Karpas-422 (cell line): ENCODE measurements around the gene ZFAND2B. TPM values are rescaled to one million over a fixed set of nuclear protein-coding genes. Genes with fewer than 3 reads are reported as not detected.

Experiments
- DNase-seq: peaks from one replicate; pipeline ENCODE4 v3.0.0-alpha.2; 2015
- H2AFZ ChIP-seq: fragments of 200-600 bp; sonication (generic); 2 replicates; pipeline ENCODE4 v1.6.1; 2014; ENCODE audit warnings: antibody characterized with exemption, low read length, mixed read lengths
- H3K27ac ChIP-seq: fragments of 200-600 bp; sonication (generic); 2 replicates; pipeline ENCODE4 v1.5.1; 2014; ENCODE audit warnings: mild to moderate bottlenecking, low read length, moderate library complexity
- H3K27me3 ChIP-seq: fragments of 200-600 bp; sonication (generic); 2 replicates; pipeline ENCODE4 v1.6.1; 2014; ENCODE audit warnings: low read length, mixed read lengths
- H3K36me3 ChIP-seq: fragments of 200-600 bp; sonication (generic); 2 replicates; pipeline ENCODE4 v1.6.1; 2014; ENCODE audit warnings: low read length, mixed read lengths; ENCODE audit not compliant: insufficient read depth
- H3K4me1 ChIP-seq: fragments of 200-600 bp; sonication (generic); 2 replicates; pipeline ENCODE4 v1.6.1; 2014; ENCODE audit warnings: mild to moderate bottlenecking, low read length, mixed read lengths
- H3K4me2 ChIP-seq: fragments of 200-600 bp; sonication (generic); 2 replicates; pipeline ENCODE4 v1.6.1; 2014; ENCODE audit warnings: low read length, low read depth, mild to moderate bottlenecking; ENCODE audit not compliant: poor library complexity, severe bottlenecking
- H3K4me3 ChIP-seq: fragments of 200-600 bp; sonication (generic); 2 replicates; pipeline ENCODE4 v1.5.1; 2014; ENCODE audit warnings: mild to moderate bottlenecking, antibody characterized with exemption, low read length, mixed read lengths
- H3K79me2 ChIP-seq: fragments of 200-600 bp; sonication (generic); 2 replicates; pipeline ENCODE4 v1.6.1; 2014; ENCODE audit warnings: mild to moderate bottlenecking, low read length, mixed read lengths
- H3K9ac ChIP-seq: fragments of 200-600 bp; sonication (generic); 2 replicates; pipeline ENCODE4 v1.6.0; 2014; ENCODE audit warnings: low read length
- H3K9me2 ChIP-seq: fragments of 200-600 bp; sonication (generic), shearing (Covaris generic); replicated peaks from 2 replicates; pipeline ENCODE4 v1.6.0; 2014; ENCODE audit warnings: mild to moderate bottlenecking, low read length, moderate library complexity; ENCODE audit not compliant: insufficient read depth
- H3K9me3 ChIP-seq: fragments of 300-700, 200-600 bp; sonication (generic); 2 replicates; pipeline ENCODE4 v1.6.1; 2014; ENCODE audit warnings: low read length, mixed read lengths
- H4K20me1 ChIP-seq: fragments of 200-600 bp; sonication (generic); 2 replicates; pipeline ENCODE4 v1.6.1; 2014; ENCODE audit warnings: mild to moderate bottlenecking, antibody characterized with exemption, low read length, low read depth; ENCODE audit not compliant: insufficient read depth
- total RNA-seq: library from RNA; depleted of rRNA; stranded (reverse); fragments of >200 nt; shearing (Covaris generic); gene quantifications from 2 replicates; pipeline ENCODE4 v1.2.3, GENCODE V29; 2014; ENCODE audit warnings: low replicate concordance; rRNA removed

Gene ZFAND2B
- 28.0 and 37.6 TPM in 2 replicates for total RNA-seq

- DNase-seq: peak; percentile 98
- Histone ChIP-seq H4K20me1 (no peaks in the 10 kb centered on the region), H3K9ac (peak within 1 kb of the TSS; percentile 86), H3K36me3 (peaks cover 9% of the 10 kb centered on the region), H3K9me2 (no peaks in the 10 kb centered on the region), H3K27me3 (no peaks in the 10 kb centered on the region), H3K4me3 (peak within 1 kb of the TSS; percentile 76), H3K27ac (peak within 1 kb of the TSS; percentile 68), H3K9me3 (peaks cover 6% of the 10 kb centered on the region), H3K4me2 (peak within 1 kb of the TSS; percentile 85), H2AFZ (peak within 1 kb of the TSS; percentile 80), H3K79me2 (no peaks in the 10 kb centered on the region), H3K4me1 (peaks cover 16% of the 10 kb centered on the region)
Measured at GRCh38 chr2:219206328-219207133, at the start of gene ZFAND2B. TSS of gene ZFAND2B (plus strand) at chr2:219206782. CDS start at chr2:219206988, 206 bp downstream.

GRCh38 chr2:219157396-219157795 lies 49.2 kb upstream of the ZFAND2B start:
- Histone ChIP-seq H3K36me3 (peaks cover 4% of the 10 kb centered on the region; the same call in 1 of the 2 replicates), H3K4me1 (peaks cover 20% of the 10 kb centered on the region), H3K27me3 (no peaks in the 10 kb centered on the region), H3K9ac (no peak overlapping the region), H3K27ac (no peak overlapping the region), H4K20me1 (no peaks in the 10 kb centered on the region), H3K9me3 (no peaks in the 10 kb centered on the region), H3K79me2 (no peaks in the 10 kb centered on the region; the same call in 1 of the 2 replicates), H3K9me2 (no peaks in the 10 kb centered on the region), H3K4me2 (no peak overlapping the region), H2AFZ (no peak overlapping the region), H3K4me3 (no peak overlapping the region)
- DNase-seq: no peak

GRCh38 chr2:219158025-219158424 lies 48.6 kb upstream of the ZFAND2B start:
- H3K36me3 ChIP-seq: peaks cover 3% of the 10 kb centered on the region; the same call in 1 of the 2 replicates
- H3K9me2 ChIP-seq: no peaks in the 10 kb centered on the region
- no peak overlapping the region for H3K27ac ChIP-seq
- H2AFZ ChIP-seq: no peak overlapping the region
- no peaks in the 10 kb centered on the region for H3K27me3 ChIP-seq
- no peaks in the 10 kb centered on the region for H4K20me1 ChIP-seq
- no peak overlapping the region for H3K4me2 ChIP-seq
- no peaks in the 10 kb centered on the region for H3K9me3 ChIP-seq
- peaks cover 20% of the 10 kb centered on the region for H3K4me1 ChIP-seq
- H3K4me3 ChIP-seq: no peak overlapping the region
- no peak for DNase-seq
- no peaks in the 10 kb centered on the region; the same call in 1 of the 2 replicates for H3K79me2 ChIP-seq
- H3K9ac ChIP-seq: no peak overlapping the region

- no peak overlapping the region for H3K9ac ChIP-seq
- no peaks in the 10 kb centered on the region; the same call in 1 of the 2 replicates for H3K36me3 ChIP-seq
- no peaks in the 10 kb centered on the region for H4K20me1 ChIP-seq
- H3K4me1 ChIP-seq: peaks cover 20% of the 10 kb centered on the region
- DNase-seq: no peak
- H3K9me3 ChIP-seq: no peaks in the 10 kb centered on the region
- no peaks in the 10 kb centered on the region for H3K9me2 ChIP-seq
- H3K4me2 ChIP-seq: no peak overlapping the region
- H3K27ac ChIP-seq: no peak overlapping the region
- H3K27me3 ChIP-seq: no peaks in the 10 kb centered on the region
- no peak overlapping the region for H3K4me3 ChIP-seq
- H3K79me2 ChIP-seq: no peaks in the 10 kb centered on the region; the same call in 1 of the 2 replicates
- H2AFZ ChIP-seq: no peak overlapping the region; the same call in 1 of the 2 replicates
Measured at GRCh38 chr2:219158586-219158985, 48.0 kb upstream of the ZFAND2B start.

- Histone ChIP-seq H3K36me3 (no peaks in the 10 kb centered on the region), H3K4me1 (peaks cover 20% of the 10 kb centered on the region), H3K9me2 (no peaks in the 10 kb centered on the region), H3K27me3 (no peaks in the 10 kb centered on the region), H2AFZ (peak overlapping the region; percentile 93), H3K4me2 (peak overlapping the region; percentile 99), H3K4me3 (peak overlapping the region; percentile 84), H4K20me1 (no peaks in the 10 kb centered on the region), H3K27ac (no peak overlapping the region; the same call in 1 of the 2 replicates), H3K79me2 (no peaks in the 10 kb centered on the region; the same call in 1 of the 2 replicates), H3K9ac (peak overlapping the region; percentile 82), H3K9me3 (no peaks in the 10 kb centered on the region)
- no peak for DNase-seq
Measured at GRCh38 chr2:219159771-219160185, 46.8 kb upstream of the ZFAND2B start.

- Histone ChIP-seq H3K9ac (peak within 1 kb of the TSS; percentile 82), H3K27me3 (no peaks in the 10 kb centered on the region), H3K79me2 (no peaks in the 10 kb centered on the region; the same call in 1 of the 2 replicates), H3K27ac (peak within 1 kb of the TSS; percentile 79), H3K4me3 (peak within 1 kb of the TSS; percentile 84), H3K9me2 (no peaks in the 10 kb centered on the region), H3K4me1 (peaks cover 20% of the 10 kb centered on the region), H4K20me1 (no peaks in the 10 kb centered on the region), H2AFZ (peak within 1 kb of the TSS; percentile 93), H3K9me3 (no peaks in the 10 kb centered on the region), H3K4me2 (peak within 1 kb of the TSS; percentile 99), H3K36me3 (no peaks in the 10 kb centered on the region)
- peak; percentile 96 for DNase-seq
Measured at GRCh38 chr2:219160186-219161017, 46.2 kb upstream of the ZFAND2B start, which contains the start of gene NHEJ1. TSS of gene NHEJ1 (minus strand) at chr2:219160815. CDS start at chr2:219158362, 2,453 bp downstream.

GRCh38 chr2:219161097-219161496 lies 45.5 kb upstream of the ZFAND2B start:
- peaks cover 20% of the 10 kb centered on the region for H3K4me1 ChIP-seq
- H3K4me3 ChIP-seq: peak overlapping the region; percentile 84
- no peaks in the 10 kb centered on the region for H3K27me3 ChIP-seq
- 0 out of 2 replicates have a peak overlapping the region, but pooled peaks have one; percentile 83 for H2AFZ ChIP-seq
- H3K9ac ChIP-seq: peak overlapping the region; percentile 82
- H4K20me1 ChIP-seq: no peaks in the 10 kb centered on the region
- no peaks in the 10 kb centered on the region for H3K9me2 ChIP-seq
- no peak for DNase-seq
- H3K4me2 ChIP-seq: peak overlapping the region; percentile 99
- no peaks in the 10 kb centered on the region; the same call in 1 of the 2 replicates for H3K79me2 ChIP-seq
- H3K36me3 ChIP-seq: no peaks in the 10 kb centered on the region
- no peak overlapping the region for H3K27ac ChIP-seq
- no peaks in the 10 kb centered on the region for H3K9me3 ChIP-seq
